ENCODE data around the gene IFNGR2. TPM values are rescaled to one million over a fixed set of nuclear protein-coding genes. Genes with fewer than 3 reads are reported as not detected.

Gene IFNGR2
- total and polyA plus RNA-seq, 2 of the 8 experiments (the other 6 are each of a cell fraction or from before 2014, with no cell fraction given): 36.0 to 46.4 TPM

DNA sequence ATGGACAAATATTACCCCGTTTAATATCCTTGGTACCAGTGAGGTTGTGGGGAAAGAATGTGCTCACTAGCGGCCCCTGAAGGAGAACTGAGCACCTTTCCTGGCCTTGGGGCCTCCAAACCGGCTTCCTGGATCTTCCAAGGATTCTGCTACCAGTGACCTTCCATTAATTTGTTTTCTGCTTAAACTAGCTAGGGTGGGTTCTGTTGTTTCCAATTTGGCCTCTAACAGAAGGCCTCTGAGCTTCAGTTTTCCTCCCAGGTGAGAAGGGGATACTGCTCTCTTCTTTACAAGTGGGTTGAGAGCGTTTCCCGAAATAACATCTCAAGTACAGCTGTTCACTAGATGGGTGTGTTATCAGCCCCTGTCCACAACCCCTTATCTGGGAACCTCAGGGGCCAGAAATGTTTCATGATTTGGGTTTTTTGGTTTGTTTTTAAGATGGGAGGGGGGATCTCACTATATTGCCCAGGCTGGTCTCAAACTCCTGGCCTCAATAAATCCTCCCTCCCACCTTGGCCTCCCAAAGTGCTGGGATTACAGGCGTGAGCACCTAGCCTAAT is 16.9 kb upstream of the IFNGR2 start:
- no peaks in the 10 kb centered on the region for H3K23me2 ChIP-seq (ENCODE audit: low read depth, low read length)
- H3K27me3 ChIP-seq (replicated peaks in 1 of 4; ENCODE audit: control insufficient read depth in 3 of 4, extremely low read depth in 1 of 4, insufficient read depth in 3 of 4, low read length in 3 of 4): no peaks in the 10 kb centered on the region; a peak in 1 of 7 replicates
- H2BK5ac ChIP-seq (ENCODE audit: low read depth, low read length): no peak overlapping the region
- ChIA-PET CTCF (ENCODE audit: partially characterized antibody) (interaction anchor here (0.6 to 5.2 kb wide), 17 partner anchors 9 to 156 kb away, joined by 3 to 35 read pairs (median 4); no protein-coding TSS in a partner anchor), POLR2A (ENCODE audit: partially characterized antibody) (interaction anchor here (2.0 kb wide), 1 partner anchor 25 kb away, joined by 9 read pairs; no protein-coding TSS in a partner anchor)
- no peak overlapping the region for H3K18ac ChIP-seq (ENCODE audit: extremely low read depth, low read length)
- H2BK12ac ChIP-seq (ENCODE audit: low read depth, low read length): no peak overlapping the region
- no peak overlapping the region for H3K4me2 ChIP-seq (ENCODE audit: insufficient read depth in 1 of 2, low read depth in 2 of 2, low read length in 2 of 2)
- no peak overlapping the region for H3K23ac ChIP-seq (ENCODE audit: insufficient read length)
- no peak overlapping the region for H3K4me3 ChIP-seq (ENCODE audit: extremely low read depth in 1 of 4, insufficient read depth in 2 of 4, low read depth in 3 of 4, low read length in 4 of 4)
- H3K56ac ChIP-seq (replicated peaks; ENCODE audit: insufficient read length, low read depth, low read length): no peak overlapping the region
- whole genome bisulfite sequencing, 2 experiments (ENCODE audit: extremely low coverage in 1 of 2, insufficient coverage in 1 of 2, insufficient read length in 1 of 2, insufficient replicate concordance in 2 of 2, low coverage in 1 of 2, low lambda C conversion rate in 2 of 2, missing lambda C conversion rate in 1 of 2): 76% methylated on average over 6 of the region's 6 CpGs; no CpG with 5 or more reads in 1 of the 2 experiments
- no peak overlapping the region for H4K91ac ChIP-seq (replicated peaks; ENCODE audit: insufficient read length, low read length)
- H3K27ac ChIP-seq (ENCODE audit: low read depth, low read length): no peak overlapping the region
- no peaks in the 10 kb centered on the region for H3K79me1 ChIP-seq (ENCODE audit: low read depth, low read length)
- H2BK20ac ChIP-seq (ENCODE audit: low read length): no peak overlapping the region
- H4K8ac ChIP-seq (ENCODE audit: extremely low read depth, insufficient read depth, low read length): no peak overlapping the region
- FAIRE-seq (no peak), DNase-seq (ENCODE audit: low read depth in 1 of 2, low spot score in 2 of 2) (no peak)
- H2BK120ac ChIP-seq (replicated peaks; ENCODE audit: low read depth, low read length): no peak overlapping the region
- no peaks in the 10 kb centered on the region for H3K36me3 ChIP-seq (ENCODE audit: control insufficient read depth in 2 of 4, insufficient read depth in 4 of 4, low read length in 3 of 4)
- no peak overlapping the region for H3K9ac ChIP-seq (replicated peaks in 1 of 4; ENCODE audit: extremely low read depth in 1 of 4, low read depth in 3 of 4, low read length in 3 of 4)
- no peaks in the 10 kb centered on the region for H3K9me3 ChIP-seq (ENCODE audit: insufficient read depth in 2 of 2, low read depth in 1 of 2, low read length in 1 of 2)
- H3K14ac ChIP-seq (ENCODE audit: insufficient read length): no peak overlapping the region
- H3K4ac ChIP-seq (replicated peaks; ENCODE audit: insufficient read length, low read depth, low read length): no peak overlapping the region
- peaks cover 0 to 5% (median 2%) of the 10 kb centered on the region in 4 experiments; a peak in 1 of 7 replicates for H3K4me1 ChIP-seq (replicated peaks in 1 of 4; ENCODE audit: control insufficient read depth in 3 of 4, insufficient read depth in 4 of 4, low read length in 3 of 4)
- H4K20me1 ChIP-seq (replicated peaks in 1 of 2; ENCODE audit: control insufficient read depth in 1 of 2, insufficient read depth in 2 of 2, low read length in 2 of 2): no peaks in the 10 kb centered on the region
- no peak overlapping the region for H4K5ac ChIP-seq (ENCODE audit: insufficient read length, low read depth, low read length)
- H2AFZ ChIP-seq (ENCODE audit: low read length): peak overlapping the region; percentile 79; the same call in 1 of the 2 replicates
- no peak overlapping the region for H2AK5ac ChIP-seq (ENCODE audit: low read depth, low read length)
- no peaks in the 10 kb centered on the region for H3K79me2 ChIP-seq (ENCODE audit: control insufficient read depth in 1 of 2, insufficient read depth in 2 of 2, low read length in 2 of 2)
- no peak overlapping the region for H2BK15ac ChIP-seq (ENCODE audit: low read length)
- TF ChIP-seq RAD21 (IDR thresholded peaks at IDR 0.05 in 1 of 2, conservative IDR thresholded peaks at IDR 0.05 in 1 of 2; ENCODE audit: low read depth in 2 of 2, low read length in 2 of 2) (peak; percentile 17 to 46; a peak in 3 of 4 replicates), SRF (IDR thresholded peaks at IDR 0.05; ENCODE audit: low read depth, low read length) (no peak), SP4 (IDR thresholded peaks at IDR 0.05; ENCODE audit: low read length) (no peak), SUZ12 (IDR thresholded peaks at IDR 0.05; ENCODE audit: low read length) (no peak), EP300 (IDR thresholded peaks at IDR 0.05; ENCODE audit: borderline replicate concordance in 1 of 2, low read depth in 2 of 2, low read length in 2 of 2) (no peak), EGR1 (IDR thresholded peaks at IDR 0.05; ENCODE audit: borderline replicate concordance, low read depth, low read length) (no peak), CREB1 (IDR thresholded peaks at IDR 0.05) (no peak), TEAD4 (IDR thresholded peaks at IDR 0.05; ENCODE audit: low read depth, low read length) (0 out of 2 replicates have a peak, but pooled peaks have one; percentile 19), NANOG (IDR thresholded peaks at IDR 0.05; ENCODE audit: insufficient read depth, low read depth, low read length, poor library complexity, severe bottlenecking) (no peak), CTCF (IDR thresholded peaks at IDR 0.05; ENCODE audit: control extremely low read depth in 1 of 3, insufficient read depth in 1 of 3, low read depth in 1 of 3, low read length in 3 of 3) (peak; percentile 54 to 74 (median 62))
